Measurements from ENCODE around the gene CUL2. TPM values are rescaled to one million over a fixed set of nuclear protein-coding genes. Genes with fewer than 3 reads are reported as not detected.

The CUL2 gene
- total RNA-seq, 1 donor, result 29.0 TPM

- Histone ChIP-seq H3K4me1 (ENCODE audit: insufficient read depth, low read length) (peaks cover 10% of the 10 kb centered on the region), H2AFZ (ENCODE audit: low read length) (no peak overlapping the region), H3K79me2 (ENCODE audit: insufficient read depth, low read length) (peaks cover 23% of the 10 kb centered on the region), H3K27me3 (ENCODE audit: insufficient read depth, low read length) (no peaks in the 10 kb centered on the region), H3K4me2 (ENCODE audit: insufficient read depth, low read length) (no peak overlapping the region), H4K20me1 (ENCODE audit: insufficient read depth, low read length) (no peaks in the 10 kb centered on the region), H3K27ac (ENCODE audit: low read depth, low read length) (no peak overlapping the region), H3K36me3 (ENCODE audit: insufficient read depth, low read length) (no peaks in the 10 kb centered on the region), H3K9me3 (ENCODE audit: low read depth, low read length) (no peaks in the 10 kb centered on the region), H3K4me3 (ENCODE audit: insufficient read depth, low read length) (no peak overlapping the region)
- DNase-seq (ENCODE audit: insufficient read length, low spot score, missing footprints), result no peak
- TF ChIP-seq CTCF (IDR thresholded peaks at IDR 0.05; ENCODE audit: extremely low read depth, low read depth, low read length), result no peak
These were observed 42.6 kb upstream of the CUL2 start for GRCh38 chr10:35132727-35133126.

GRCh38 chr10:35130663-35131062 is 40.5 kb upstream of the CUL2 start:
- no peak overlapping the region for H2AFZ ChIP-seq (ENCODE audit: low read length)
- H3K79me2 ChIP-seq (ENCODE audit: insufficient read depth, low read length), result peaks cover 14% of the 10 kb centered on the region
- H3K4me3 ChIP-seq (ENCODE audit: insufficient read depth, low read length), result no peak overlapping the region
- H3K4me2 ChIP-seq (ENCODE audit: insufficient read depth, low read length), result no peak overlapping the region
- H3K36me3 ChIP-seq (ENCODE audit: insufficient read depth, low read length), result no peaks in the 10 kb centered on the region
- peak; percentile 46 for DNase-seq (ENCODE audit: insufficient read length, low spot score, missing footprints)
- H3K9me3 ChIP-seq (ENCODE audit: low read depth, low read length), result no peaks in the 10 kb centered on the region
- peaks cover 8% of the 10 kb centered on the region for H3K4me1 ChIP-seq (ENCODE audit: insufficient read depth, low read length)
- H3K27ac ChIP-seq (ENCODE audit: low read depth, low read length), result no peak overlapping the region
- no peak for TF ChIP-seq CTCF (IDR thresholded peaks at IDR 0.05; ENCODE audit: extremely low read depth, low read depth, low read length)
- H4K20me1 ChIP-seq (ENCODE audit: insufficient read depth, low read length), result no peaks in the 10 kb centered on the region
- no peaks in the 10 kb centered on the region for H3K27me3 ChIP-seq (ENCODE audit: insufficient read depth, low read length)

- Histone ChIP-seq H3K27me3 (ENCODE audit: insufficient read depth, low read length) (no peaks in the 10 kb centered on the region), H3K27ac (ENCODE audit: low read depth, low read length) (no peak overlapping the region), H3K36me3 (ENCODE audit: insufficient read depth, low read length) (no peaks in the 10 kb centered on the region), H3K4me2 (ENCODE audit: insufficient read depth, low read length) (no peak overlapping the region), H3K79me2 (ENCODE audit: insufficient read depth, low read length) (peaks cover 14% of the 10 kb centered on the region), H3K4me1 (ENCODE audit: insufficient read depth, low read length) (peaks cover 8% of the 10 kb centered on the region), H3K4me3 (ENCODE audit: insufficient read depth, low read length) (no peak overlapping the region), H2AFZ (ENCODE audit: low read length) (no peak overlapping the region), H4K20me1 (ENCODE audit: insufficient read depth, low read length) (no peaks in the 10 kb centered on the region), H3K9me3 (ENCODE audit: low read depth, low read length) (no peaks in the 10 kb centered on the region)
- TF ChIP-seq CTCF (IDR thresholded peaks at IDR 0.05; ENCODE audit: extremely low read depth, low read depth, low read length), result no peak
- no peak for DNase-seq (ENCODE audit: insufficient read length, low spot score, missing footprints)
These were observed 39.1 kb upstream of the CUL2 start for GRCh38 chr10:35129185-35129674.

- Histone ChIP-seq H3K27me3 (ENCODE audit: insufficient read depth, low read length) (no peaks in the 10 kb centered on the region), H3K4me3 (ENCODE audit: insufficient read depth, low read length) (peak overlapping the region; percentile 90), H4K20me1 (ENCODE audit: insufficient read depth, low read length) (no peaks in the 10 kb centered on the region), H3K4me1 (ENCODE audit: insufficient read depth, low read length) (peaks cover 8% of the 10 kb centered on the region), H3K9me3 (ENCODE audit: low read depth, low read length) (no peaks in the 10 kb centered on the region), H3K27ac (ENCODE audit: low read depth, low read length) (peak overlapping the region; percentile 99), H3K36me3 (ENCODE audit: insufficient read depth, low read length) (no peaks in the 10 kb centered on the region), H3K79me2 (ENCODE audit: insufficient read depth, low read length) (peaks cover 14% of the 10 kb centered on the region), H2AFZ (ENCODE audit: low read length) (peak overlapping the region; percentile 78), H3K4me2 (ENCODE audit: insufficient read depth, low read length) (peak overlapping the region; percentile 67)
- peak; percentile 93 for DNase-seq (ENCODE audit: insufficient read length, low spot score, missing footprints)
- TF ChIP-seq CTCF (IDR thresholded peaks at IDR 0.05; ENCODE audit: extremely low read depth, low read depth, low read length), result no peak
These were observed 37.2 kb upstream of the CUL2 start for GRCh38 chr10:35127289-35127891.
